GM18499 (cell line): ENCODE measurements around the gene GOLT1B.

Source experiments
- ATAC-seq: cut with Tn5 transposase; IDR thresholded peaks from one replicate; pipeline ENCODE4 v1.9.1; 2021; ENCODE audit warnings: moderate number of reproducible peaks; ENCODE audit not compliant: insufficient read depth, unreplicated experiment

Gene GOLT1B

GRCh38 chr12:21559855-21560569 lies 58.4 kb downstream of the GOLT1B start:
- no peak for ATAC-seq

GRCh38 chr12:21561158-21561557 lies 59.6 kb downstream of the GOLT1B start:
- no peak for ATAC-seq

DNA sequence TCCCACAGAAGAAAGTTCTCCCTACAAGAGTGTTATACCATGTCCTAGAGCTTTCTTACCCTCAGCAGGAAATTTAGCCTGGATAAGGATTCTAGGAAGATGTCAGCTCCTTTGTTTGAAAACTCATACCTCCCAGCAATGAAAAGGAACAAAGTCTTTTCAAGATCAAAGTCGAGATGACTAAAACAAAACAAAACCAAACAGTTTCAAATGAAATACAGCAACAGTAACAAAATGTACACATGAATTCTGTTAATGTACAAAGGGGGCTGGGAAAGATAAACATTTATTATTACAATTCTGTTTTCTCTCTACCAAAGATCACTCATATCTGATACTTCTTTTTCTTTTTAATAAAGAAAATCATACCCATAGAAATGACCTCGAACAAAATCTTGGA lies 61.3 kb downstream of the GOLT1B start:
- ATAC-seq: no peak

DNA sequence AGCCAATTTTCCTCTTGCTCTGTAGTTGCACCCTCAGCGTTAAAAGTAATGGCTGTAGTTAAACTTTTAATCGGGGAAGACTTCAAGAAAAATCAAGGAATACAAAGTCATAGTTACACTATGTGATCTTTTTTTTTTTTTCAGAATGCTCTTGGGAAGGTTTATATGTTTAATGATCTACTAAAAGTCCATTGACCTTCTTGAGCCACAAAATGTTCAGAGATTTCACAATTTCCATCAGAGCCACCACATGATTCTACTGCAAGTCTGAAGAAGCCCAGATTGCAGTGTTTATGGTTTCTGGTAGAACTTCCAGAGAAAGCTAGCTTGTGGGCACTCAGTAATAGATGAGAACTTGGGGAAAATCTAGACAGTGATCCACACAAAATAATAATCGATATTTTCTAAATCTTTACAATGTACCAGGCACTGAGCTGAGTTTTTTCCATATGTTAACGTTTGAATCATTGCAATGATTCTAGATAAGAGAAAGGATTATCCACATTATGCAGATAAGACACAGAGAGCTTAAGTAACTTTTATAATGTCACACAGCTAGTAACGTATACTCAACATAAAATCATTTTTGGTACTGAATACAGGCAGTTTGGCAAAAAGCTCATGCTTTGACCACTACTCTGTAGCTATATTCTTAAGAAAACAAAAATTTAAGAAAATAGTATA lies 64.8 kb downstream of the GOLT1B start:
- ATAC-seq: no peak

- no peak for ATAC-seq
Measured at GRCh38 chr12:21566907-21567394, 65.4 kb downstream of the GOLT1B start.
